Fibroblast of lung (primary cell): ENCODE data around the gene ZNF426. TPM values are rescaled to one million over a fixed set of nuclear protein-coding genes. Genes with fewer than 3 reads are reported as not detected.
"Not testable (repeated sequence)": the region's sequence is repeated elsewhere in the genome, so short reads cannot be mapped to it uniquely, and the experiment has no call there.

Experiments used
- DNase-seq, 2 donors: peaks; one replicate each; pipeline versions ENCODE4 v3.0.0 to v3.0.0-alpha.2; 2010; ENCODE audit warnings: low read depth in 2 of 2
- H2AFZ ChIP-seq: 2 replicates; pipeline ENCODE4 v1.5.1; 2012; ENCODE audit warnings: low read length, control low read depth, inconsistent platforms
- H3K27ac ChIP-seq: 2 replicates; pipeline ENCODE4 v1.5.1; 2011; ENCODE audit warnings: low read length, control low read depth; ENCODE audit not compliant: insufficient read depth
- H3K27me3 ChIP-seq: 2 replicates; pipeline ENCODE4 v1.5.1; 2011; ENCODE audit warnings: mild to moderate bottlenecking, low read length; ENCODE audit not compliant: control insufficient read depth, insufficient read depth
- H3K36me3 ChIP-seq: 2 replicates; pipeline ENCODE4 v1.5.1; 2011; ENCODE audit warnings: low read length; ENCODE audit not compliant: control insufficient read depth, insufficient read depth
- H3K4me1 ChIP-seq: 2 replicates; pipeline ENCODE4 v1.5.1; 2011; ENCODE audit warnings: low read length; ENCODE audit not compliant: control insufficient read depth, insufficient read depth; ENCODE audit errors: extremely low read depth
- H3K4me2 ChIP-seq: 2 replicates; pipeline ENCODE4 v1.5.1; 2011; ENCODE audit warnings: low read length, control low read depth; ENCODE audit not compliant: insufficient read depth; ENCODE audit errors: extremely low read depth
- H3K4me3 ChIP-seq, 4 experiments: fragments of 200-600 bp in 1 of 4; sonication (generic) in 1 of 4; replicated peaks in 1 of 4; 2 replicates each; pipeline ENCODE4 v1.5.1; 2011 to 2016; ENCODE audit warnings: low read length in 4 of 4, low read depth in 3 of 4, mild to moderate bottlenecking in 3 of 4, control low read depth in 2 of 4, inconsistent platforms in 1 of 4, mixed read lengths in 1 of 4; ENCODE audit not compliant: insufficient read depth in 1 of 4; ENCODE audit errors: control extremely low read depth in 1 of 4
- H3K79me2 ChIP-seq: 2 replicates; pipeline ENCODE4 v1.5.1; 2012; ENCODE audit warnings: mild to moderate bottlenecking, low read length, inconsistent platforms; ENCODE audit not compliant: control insufficient read depth, insufficient read depth
- H3K9ac ChIP-seq: 2 replicates; pipeline ENCODE4 v1.5.1; 2011; ENCODE audit warnings: mild to moderate bottlenecking, low read length, control low read depth; ENCODE audit not compliant: insufficient read depth
- H3K9me3 ChIP-seq: 2 replicates; pipeline ENCODE4 v1.5.1; 2012; ENCODE audit warnings: low read depth, low read length; ENCODE audit not compliant: control insufficient read depth, insufficient read depth
- H4K20me1 ChIP-seq: 2 replicates; pipeline ENCODE4 v1.5.1; 2011; ENCODE audit warnings: low read length; ENCODE audit not compliant: control insufficient read depth, insufficient read depth; ENCODE audit errors: extremely low read depth
- EZH2 ChIP-seq: IDR thresholded peaks from 2 replicates; pipeline ENCODE4 v1.5.1; 2012; ENCODE audit warnings: low read length, control low read depth, mild to moderate bottlenecking; ENCODE audit errors: missing control alignments
- polyA plus RNA-seq, 2 donors: library from polyadenylated mRNA; depleted of rRNA in 1 of 2; stranded (reverse) in 1 of 2; unstranded in 1 of 2; fragments of >200 nt; gene quantifications; 2 replicates each; pipeline ENCODE4 v1.2.1, GENCODE V29; 2011 to 2012; ENCODE audit warnings: missing spikeins in 1 of 2
- total RNA-seq: library from RNA; depleted of rRNA; stranded (reverse); fragments of >200 nt; gene quantifications from 2 replicates; pipeline ENCODE4 v1.2.1, GENCODE V29; 2014
- TF ChIP-seq, protein P1 (sequence below), 2 donors: IDR thresholded peaks in 1 of 2; conservative IDR thresholded peaks in 1 of 2; 1 replicate in 1 of 2; 2 replicates in 1 of 2; pipeline ENCODE4 v1.5.1; 2011 to 2012; ENCODE audit warnings: low read length in 2 of 2, control low read depth in 1 of 2, inconsistent platforms in 1 of 2, low read depth in 1 of 2, mild to moderate bottlenecking in 1 of 2

The ZNF426 gene
- total and polyA plus RNA-seq, 2 donors (not counting 1 experiment from before 2014, with no cell fraction given): 12.4 to 28.9 TPM

DNA sequence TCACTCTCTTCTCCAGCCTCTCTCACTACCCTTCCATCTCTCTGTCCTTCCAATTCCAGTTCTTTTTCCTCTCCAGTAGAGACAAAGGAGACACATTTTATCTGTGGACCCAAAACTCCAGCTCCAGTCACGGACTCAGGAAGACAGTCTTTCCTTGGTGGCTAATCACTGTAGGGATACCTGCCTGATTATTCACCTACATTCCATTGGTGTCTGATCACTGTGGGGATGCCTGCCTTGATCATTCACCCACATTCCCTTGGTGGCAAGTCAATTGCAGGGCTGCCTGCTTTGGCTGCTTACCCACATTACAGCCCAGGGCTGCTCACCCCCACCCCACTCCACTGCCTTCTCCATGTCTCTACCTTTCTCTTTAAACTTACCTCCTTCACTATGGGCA is 1.5 kb upstream of the ZNF426 start:
- H3K27me3 ChIP-seq, H3K9ac ChIP-seq, H4K20me1 ChIP-seq, H3K36me3 ChIP-seq, H3K9me3 ChIP-seq, H2AFZ ChIP-seq, H3K4me3 ChIP-seq, H3K79me2 ChIP-seq, H3K27ac ChIP-seq, H3K4me2 ChIP-seq, H3K4me1 ChIP-seq: not testable (repeated sequence)
- peak in 1 of 2 donors; percentile 21 for DNase-seq

DNA sequence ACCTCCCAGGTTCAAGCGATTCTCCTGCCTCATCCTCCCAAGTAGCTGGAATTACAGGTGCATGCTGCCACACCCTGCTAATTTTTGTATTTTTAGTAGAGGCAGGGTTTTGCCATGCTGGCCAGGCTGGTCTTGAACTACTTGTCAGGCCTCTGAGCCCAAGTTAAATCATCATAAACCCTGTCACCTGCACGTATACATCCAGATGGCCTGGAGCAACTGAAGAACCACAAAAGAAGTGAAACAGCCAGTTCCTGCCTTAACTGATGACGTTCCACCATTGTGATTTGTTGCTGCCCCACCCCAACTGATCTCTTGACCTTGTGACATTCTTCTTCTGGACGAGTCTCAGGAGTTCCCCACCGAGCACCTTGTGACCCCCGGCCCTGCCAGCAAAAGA is 756 bp upstream of the ZNF426 start:
- not testable (repeated sequence) for H2AFZ ChIP-seq, DNase-seq, H3K9me3 ChIP-seq, H4K20me1 ChIP-seq, H3K79me2 ChIP-seq, H3K4me1 ChIP-seq, H3K36me3 ChIP-seq, H3K27me3 ChIP-seq, H3K9ac ChIP-seq, H3K4me2 ChIP-seq
- Histone ChIP-seq H3K27ac (peak overlapping the region; percentile 95), H3K4me3 (peak overlapping the region in 2 of 4 experiments; percentile 98)

DNA sequence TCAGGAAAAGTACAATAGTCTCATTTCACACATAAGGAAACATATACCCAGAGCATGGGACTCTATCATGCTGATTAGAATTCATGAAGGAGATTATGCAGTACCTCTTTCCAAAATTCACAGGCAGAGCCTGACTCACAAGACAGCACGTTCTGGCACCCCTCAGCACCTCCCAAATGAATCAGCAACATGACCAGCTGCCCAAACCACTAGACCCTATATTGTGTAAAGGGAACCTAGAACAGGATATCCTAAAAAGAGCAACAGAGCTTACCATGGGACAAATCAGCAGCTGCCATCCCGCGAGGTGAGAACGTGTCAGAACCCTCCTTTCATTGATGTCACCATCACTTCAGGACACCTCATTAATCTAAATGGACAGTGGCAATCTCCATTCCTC is 2.5 kb downstream of the ZNF426 start:
- Histone ChIP-seq H3K4me3 (no peak overlapping the region), H3K79me2 (peaks cover 9% of the 10 kb centered on the region), H3K27me3 (no peaks in the 10 kb centered on the region), H3K9ac (no peak overlapping the region), H3K36me3 (peaks cover 15% of the 10 kb centered on the region), H2AFZ (no peak overlapping the region), H3K27ac (no peak overlapping the region), H3K4me2 (no peak overlapping the region), H3K9me3 (peaks cover 3% of the 10 kb centered on the region), H4K20me1 (no peaks in the 10 kb centered on the region), H3K4me1 (no peaks in the 10 kb centered on the region)
- no peak for TF ChIP-seq EZH2
- TF ChIP-seq, protein P1, sequence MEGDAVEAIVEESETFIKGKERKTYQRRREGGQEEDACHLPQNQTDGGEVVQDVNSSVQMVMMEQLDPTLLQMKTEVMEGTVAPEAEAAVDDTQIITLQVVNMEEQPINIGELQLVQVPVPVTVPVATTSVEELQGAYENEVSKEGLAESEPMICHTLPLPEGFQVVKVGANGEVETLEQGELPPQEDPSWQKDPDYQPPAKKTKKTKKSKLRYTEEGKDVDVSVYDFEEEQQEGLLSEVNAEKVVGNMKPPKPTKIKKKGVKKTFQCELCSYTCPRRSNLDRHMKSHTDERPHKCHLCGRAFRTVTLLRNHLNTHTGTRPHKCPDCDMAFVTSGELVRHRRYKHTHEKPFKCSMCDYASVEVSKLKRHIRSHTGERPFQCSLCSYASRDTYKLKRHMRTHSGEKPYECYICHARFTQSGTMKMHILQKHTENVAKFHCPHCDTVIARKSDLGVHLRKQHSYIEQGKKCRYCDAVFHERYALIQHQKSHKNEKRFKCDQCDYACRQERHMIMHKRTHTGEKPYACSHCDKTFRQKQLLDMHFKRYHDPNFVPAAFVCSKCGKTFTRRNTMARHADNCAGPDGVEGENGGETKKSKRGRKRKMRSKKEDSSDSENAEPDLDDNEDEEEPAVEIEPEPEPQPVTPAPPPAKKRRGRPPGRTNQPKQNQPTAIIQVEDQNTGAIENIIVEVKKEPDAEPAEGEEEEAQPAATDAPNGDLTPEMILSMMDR (conservative IDR thresholded peaks at IDR 0.05 in 1 of 2, IDR thresholded peaks at IDR 0.05 in 1 of 2; ENCODE audit: low read depth in 1 of 2, low read length in 2 of 2): no peak
- DNase-seq: no peak

DNA sequence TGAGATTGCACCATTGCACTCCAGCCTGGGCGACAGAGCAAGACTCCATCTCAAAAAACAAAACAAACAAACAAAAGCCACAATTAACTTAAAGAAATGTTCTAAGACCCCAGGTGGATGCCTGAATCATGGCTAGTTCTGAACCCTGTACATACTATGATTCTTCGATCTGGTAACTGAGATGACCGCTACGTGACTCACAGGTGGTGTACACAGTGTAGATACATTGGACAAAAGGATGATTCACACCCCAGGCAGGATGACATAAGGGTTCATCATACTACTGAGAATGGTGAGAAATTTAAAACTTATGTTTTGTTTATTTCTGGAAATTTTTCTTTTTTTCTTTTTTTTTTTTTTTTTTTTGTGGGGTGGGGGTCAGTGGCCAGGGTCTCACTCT is 6.5 kb downstream of the ZNF426 start:
- H3K27ac ChIP-seq: no peak overlapping the region
- no peaks in the 10 kb centered on the region for H4K20me1 ChIP-seq
- TF ChIP-seq, protein P1 (conservative IDR thresholded peaks at IDR 0.05 in 1 of 2, IDR thresholded peaks at IDR 0.05 in 1 of 2; ENCODE audit: low read depth in 1 of 2, low read length in 2 of 2): no peak
- TF ChIP-seq EZH2: no peak
- no peaks in the 10 kb centered on the region for H3K79me2 ChIP-seq
- H3K9me3 ChIP-seq: peaks cover 24% of the 10 kb centered on the region
- no peak overlapping the region for H3K4me3 ChIP-seq
- no peak overlapping the region for H3K4me2 ChIP-seq
- H3K36me3 ChIP-seq: peaks cover 33% of the 10 kb centered on the region
- H3K9ac ChIP-seq: no peak overlapping the region
- no peaks in the 10 kb centered on the region for H3K27me3 ChIP-seq
- H3K4me1 ChIP-seq: no peaks in the 10 kb centered on the region
- no peak overlapping the region for H2AFZ ChIP-seq
- peak in 1 of 2 donors; percentile 37 for DNase-seq
